HCT116 (cell line): ENCODE measurements around the gene LZIC. TPM values are rescaled to one million over a fixed set of nuclear protein-coding genes. Genes with fewer than 3 reads are reported as not detected.
A peak's percentile ranks its signal among the peaks of the same experiment; 100 is the strongest.

Source experiments
- ATAC-seq: fragments of 200-7000 bp; cut with Tn5 transposase; 2 replicates; pipeline ENCODE4 v1.9.1; 2020; ENCODE audit warnings: mild to moderate bottlenecking, moderate library complexity
- BruUV-seq: library from RNA; stranded (reverse); fragments of 400-500 nt; replicated peaks from 2 replicates; lab custom pipeline; 2021; lab: Mats Ljungman, UMichigan
- CTCF ChIA-PET: fragments of 300-600 bp; sonication (Branson Sonifier 250); formaldehyde crosslinking; loops from one replicate; lab custom pipeline; 2021; ENCODE audit warnings: antibody characterized with exemption; lab: Charles Lee
- POLR2A ChIA-PET: fragments of 300-600, 350-600 bp; sonication (Branson Sonifier 250); formaldehyde crosslinking; loops from one replicate; lab custom pipeline; 2021; ENCODE audit warnings: antibody characterized with exemption; lab: Charles Lee
- RAD21 ChIA-PET, 2 experiments: fragments of 300-600 bp; sonication (Branson Sonifier 250); formaldehyde crosslinking; loops; one replicate each; lab custom pipeline; 2023; ENCODE audit warnings: low total read pairs in 2 of 2; ENCODE audit not compliant: uncharacterized antibody in 2 of 2, unreplicated experiment in 2 of 2, low non-redundant PET in 1 of 2; lab: Charles Lee
- DNase-seq: peaks from one replicate; pipeline ENCODE4 v3.0.0-alpha.2; 2010; ENCODE audit warnings: low read depth, low spot score
- H2AFZ ChIP-seq: fragments of 200-600 bp; shearing (Covaris generic), sonication (generic); 2 replicates; pipeline ENCODE4 v1.6.1; 2017; ENCODE audit warnings: low read depth, mixed run types, mixed read lengths, antibody characterized with exemption, low read length; ENCODE audit not compliant: poor library complexity, severe bottlenecking
- H3K27ac ChIP-seq: 2 replicates; pipeline ENCODE4 v1.5.1; 2012; ENCODE audit warnings: low read depth, low read length
- H3K27me3 ChIP-seq: fragments of 200-600 bp; sonication (generic); 2 replicates; pipeline ENCODE4 v1.6.1; 2016; ENCODE audit warnings: mixed run types, low read length, mixed read lengths; ENCODE audit not compliant: insufficient read depth
- H3K36me3 ChIP-seq, 2 experiments: fragments of 200-500 bp in 1 of 2; fragments of 200-600 bp in 1 of 2; sonication (Bioruptor generic) in 1 of 2; sonication (generic) in 1 of 2; 2 replicates each; pipeline versions ENCODE4 v1.5.1 to v1.6.1; 2014 to 2016; ENCODE audit warnings: low read length in 2 of 2, inconsistent platforms in 1 of 2, mixed read lengths in 1 of 2, mixed run types in 1 of 2; ENCODE audit not compliant: insufficient read depth in 2 of 2, control insufficient read depth in 1 of 2
- H3K4me1 ChIP-seq, 2 experiments: fragments of 200-600 bp in 1 of 2; sonication (generic) in 1 of 2; 2 replicates each; pipeline versions ENCODE4 v1.5.1 to v1.6.1; 2012 to 2017; ENCODE audit warnings: low read length in 2 of 2, inconsistent platforms in 1 of 2, mild to moderate bottlenecking in 1 of 2, mixed read lengths in 1 of 2, mixed run types in 1 of 2, moderate library complexity in 1 of 2; ENCODE audit not compliant: insufficient read depth in 2 of 2, control insufficient read depth in 1 of 2
- H3K4me2 ChIP-seq: fragments of 200-600 bp; sonication (generic); 2 replicates; pipeline ENCODE4 v1.6.1; 2017; ENCODE audit warnings: mixed run types, low read length, mixed read lengths
- H3K4me3 ChIP-seq, 2 experiments: fragments of 200-600 bp in 1 of 2; sonication (generic) in 1 of 2; replicated peaks in 1 of 2; 2 replicates each; pipeline ENCODE4 v1.5.1; 2011 to 2016; ENCODE audit warnings: low read length in 2 of 2, control low read depth in 1 of 2, low read depth in 1 of 2, mild to moderate bottlenecking in 1 of 2, mixed read lengths in 1 of 2, mixed run types in 1 of 2
- H3K79me2 ChIP-seq: fragments of 200-600 bp; sonication (generic); 2 replicates; pipeline ENCODE4 v1.6.1; 2017; ENCODE audit warnings: mild to moderate bottlenecking, mixed run types, low read length, moderate library complexity, mixed read lengths; ENCODE audit not compliant: insufficient read depth
- H3K9ac ChIP-seq: fragments of 200-600 bp; sonication (generic); 2 replicates; pipeline ENCODE4 v1.6.1; 2016; ENCODE audit warnings: low read length, mixed read lengths
- H3K9me2 ChIP-seq: fragments of 200-600 bp; sonication (generic), shearing (Covaris generic); 2 replicates; pipeline ENCODE4 v1.6.1; 2017; ENCODE audit warnings: mixed run types, mild to moderate bottlenecking, moderate library complexity; ENCODE audit not compliant: insufficient read depth
- H3K9me3 ChIP-seq, 2 experiments: fragments of 200-500 bp in 1 of 2; fragments of 200-600 bp in 1 of 2; sonication (Bioruptor generic) in 1 of 2; sonication (generic) in 1 of 2; 2 replicates each; pipeline ENCODE4 v1.6.1; 2014 to 2017; ENCODE audit warnings: low read length in 2 of 2, mixed read lengths in 2 of 2, inconsistent platforms in 1 of 2, low read depth in 1 of 2, mild to moderate bottlenecking in 1 of 2, mixed run types in 1 of 2, moderate library complexity in 1 of 2; ENCODE audit not compliant: control insufficient read depth in 1 of 2, insufficient read depth in 1 of 2
- H4K20me1 ChIP-seq: fragments of 200-600 bp; sonication (generic), shearing (Covaris generic); 2 replicates; pipeline ENCODE4 v1.6.1; 2017; ENCODE audit warnings: mixed run types, mild to moderate bottlenecking, moderate library complexity; ENCODE audit not compliant: insufficient read depth
- CEBPB ChIP-seq: IDR thresholded peaks from 2 replicates; pipeline ENCODE4 v1.6.1; 2012; ENCODE audit warnings: low read depth
- EGR1 ChIP-seq: IDR thresholded peaks from 2 replicates; pipeline ENCODE4 v1.6.1; 2012; ENCODE audit warnings: low read depth
- EZH2 ChIP-seq: fragments of 200-600 bp; sonication (generic); IDR thresholded peaks from 2 replicates; pipeline ENCODE4 v1.6.1; 2017; ENCODE audit warnings: antibody characterized with exemption, mixed run types
- EZH2phosphoT487 ChIP-seq: fragments of 200-600 bp; IDR thresholded peaks from 2 replicates; pipeline ENCODE4 v1.6.1; 2018; ENCODE audit warnings: antibody characterized with exemption, borderline replicate concordance
- FOSL1 ChIP-seq: IDR thresholded peaks from 2 replicates; pipeline ENCODE4 v1.6.1; 2012; ENCODE audit warnings: low read depth
- JUND ChIP-seq: IDR thresholded peaks from 2 replicates; pipeline ENCODE4 v1.6.1; 2012
- MAX ChIP-seq: IDR thresholded peaks from 2 replicates; pipeline ENCODE4 v1.6.1; 2012
- POLR2AphosphoS5 ChIP-seq: IDR thresholded peaks from 2 replicates; pipeline ENCODE4 v1.6.1; 2011; ENCODE audit warnings: mild to moderate bottlenecking, low read depth, low read length, moderate library complexity
- REST ChIP-seq: IDR thresholded peaks from 2 replicates; pipeline ENCODE4 v1.6.1; 2012; ENCODE audit warnings: low read depth
- SIN3A ChIP-seq: IDR thresholded peaks from 2 replicates; pipeline ENCODE4 v1.6.1; 2012; ENCODE audit warnings: low read depth
- SP1 ChIP-seq: IDR thresholded peaks from 2 replicates; pipeline ENCODE4 v1.6.1; 2012; ENCODE audit warnings: low read depth
- YY1 ChIP-seq: IDR thresholded peaks from 2 replicates; pipeline ENCODE4 v1.6.1; 2011; ENCODE audit warnings: low read length, low read depth, moderate library complexity, mild to moderate bottlenecking; ENCODE audit not compliant: insufficient replicate concordance; ENCODE audit errors: extremely low read depth
- ZFX ChIP-seq: fragments of 450-650 bp; IDR thresholded peaks from 2 replicates; pipeline ENCODE4 v1.6.1; 2017
- intact Hi-C: fragments of 100-400 bp; cut with micrococcal nuclease; formaldehyde crosslinking; loops from 2 replicates; pipeline ENCODE4 v1.10.0; 2022
- total RNA-seq: library from RNA; stranded (reverse); gene quantifications from one replicate; pipeline ENCODE4 v1.2.1, GENCODE V29; 2021; ENCODE audit not compliant: unreplicated experiment
- TF ChIP-seq, protein P1 (sequence below): IDR thresholded peaks from 2 replicates; pipeline ENCODE4 v1.6.1; 2011; ENCODE audit warnings: mild to moderate bottlenecking, low read length, moderate library complexity; ENCODE audit not compliant: insufficient replicate concordance; ENCODE audit errors: extremely low read depth

The LZIC gene
- total RNA-seq, 1 experiment from 2014 or later, result 26.6 TPM

GRCh38 chr1:9887070-9887469, 56.1 kb downstream of the LZIC start:
- ChIA-PET CTCF (interaction anchor here (1.5 kb wide), 1 partner anchor 9 kb away, joined by 3 read pairs; no protein-coding TSS in a partner anchor), POLR2A (no interaction called here)

DNA sequence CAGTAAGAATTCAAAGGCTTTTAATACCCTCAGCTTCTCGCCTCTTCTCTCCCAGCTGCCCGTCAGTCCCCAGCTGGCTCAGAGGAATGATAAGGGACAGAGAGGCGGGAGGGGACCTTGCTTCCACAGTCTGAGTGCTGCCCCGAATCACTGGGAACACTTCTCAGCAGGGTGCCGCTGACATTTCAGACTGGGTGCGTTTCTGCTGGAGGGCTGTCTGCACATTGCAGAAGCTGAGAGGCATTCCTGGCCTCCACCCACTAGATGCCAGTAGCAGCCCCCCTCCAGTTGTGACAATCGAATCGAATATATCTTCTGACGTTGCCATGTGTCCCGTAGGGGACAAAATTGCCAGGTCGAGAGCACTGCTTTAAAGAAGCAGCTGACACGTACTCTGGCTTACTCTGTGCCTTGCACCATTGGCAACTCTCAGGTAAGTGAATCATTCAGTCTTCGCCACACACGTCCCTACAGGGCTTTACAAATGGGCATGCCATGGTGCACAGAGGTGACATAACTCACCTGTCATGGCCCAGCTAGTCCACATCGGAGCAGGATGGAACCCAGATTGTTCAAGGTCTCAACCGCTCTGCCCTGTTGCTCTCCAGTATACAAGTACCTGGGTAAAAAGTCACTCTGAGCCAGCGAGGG, 57.0 kb downstream of the LZIC start:
- Histone ChIP-seq H3K79me2 (no peaks in the 10 kb centered on the region), H3K4me3 (no peak overlapping the region), H3K9me2 (no peaks in the 10 kb centered on the region), H2AFZ (no peak overlapping the region), H3K36me3 (no peaks in the 10 kb centered on the region), H3K9me3 (no peaks in the 10 kb centered on the region), H4K20me1 (no peaks in the 10 kb centered on the region), H3K27me3 (no peaks in the 10 kb centered on the region), H3K27ac (no peak overlapping the region), H3K4me1 (peaks cover 36 to 62% of the 10 kb centered on the region in 2 experiments), H3K4me2 (peak overlapping the region; percentile 36), H3K9ac (no peak overlapping the region)
- DNase-seq (no peak), ATAC-seq (no peak)
- intact Hi-C loops, result no loop called here
- no TSS peak for BruUV-seq
- ChIA-PET RAD21 (no interaction called here), POLR2A (no interaction called here), CTCF (interaction anchor here (1.5 kb wide), 1 partner anchor 8 kb away, joined by 3 read pairs; no protein-coding TSS in a partner anchor)
- TF ChIP-seq SP1, result no peak
- TF ChIP-seq ZFX, result no peak
- TF ChIP-seq, protein P1, sequence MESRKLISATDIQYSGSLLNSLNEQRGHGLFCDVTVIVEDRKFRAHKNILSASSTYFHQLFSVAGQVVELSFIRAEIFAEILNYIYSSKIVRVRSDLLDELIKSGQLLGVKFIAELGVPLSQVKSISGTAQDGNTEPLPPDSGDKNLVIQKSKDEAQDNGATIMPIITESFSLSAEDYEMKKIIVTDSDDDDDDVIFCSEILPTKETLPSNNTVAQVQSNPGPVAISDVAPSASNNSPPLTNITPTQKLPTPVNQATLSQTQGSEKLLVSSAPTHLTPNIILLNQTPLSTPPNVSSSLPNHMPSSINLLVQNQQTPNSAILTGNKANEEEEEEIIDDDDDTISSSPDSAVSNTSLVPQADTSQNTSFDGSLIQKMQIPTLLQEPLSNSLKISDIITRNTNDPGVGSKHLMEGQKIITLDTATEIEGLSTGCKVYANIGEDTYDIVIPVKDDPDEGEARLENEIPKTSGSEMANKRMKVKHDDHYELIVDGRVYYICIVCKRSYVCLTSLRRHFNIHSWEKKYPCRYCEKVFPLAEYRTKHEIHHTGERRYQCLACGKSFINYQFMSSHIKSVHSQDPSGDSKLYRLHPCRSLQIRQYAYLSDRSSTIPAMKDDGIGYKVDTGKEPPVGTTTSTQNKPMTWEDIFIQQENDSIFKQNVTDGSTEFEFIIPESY, result no peak
- no peak for TF ChIP-seq JUND
- TF ChIP-seq EZH2, result no peak
- TF ChIP-seq EGR1, result no peak
- no peak for TF ChIP-seq MAX
- TF ChIP-seq FOSL1, result no peak
- no peak for TF ChIP-seq SIN3A
- TF ChIP-seq EZH2phosphoT487, result no peak
- no peak for TF ChIP-seq POLR2AphosphoS5
- no peak for TF ChIP-seq CEBPB
- TF ChIP-seq REST, result no peak
- TF ChIP-seq YY1, result no peak

More at GRCh38 chr1:9887070-9887469, 56.1 kb downstream of the LZIC start:
- H3K79me2 ChIP-seq, result no peaks in the 10 kb centered on the region
- RAD21 ChIA-PET, result no interaction called here
- no TSS peak for BruUV-seq
- no peaks in the 10 kb centered on the region for H3K36me3 ChIP-seq
- no peak overlapping the region for H3K4me3 ChIP-seq
- no peak for TF ChIP-seq CEBPB
- H3K27me3 ChIP-seq, result no peaks in the 10 kb centered on the region
- intact Hi-C loops, result no loop called here
- no peak overlapping the region for H3K9ac ChIP-seq
- H3K4me2 ChIP-seq, result no peak overlapping the region
- H2AFZ ChIP-seq, result no peak overlapping the region
- DNase-seq (no peak), ATAC-seq (no peak)
- H3K9me2 ChIP-seq, result no peaks in the 10 kb centered on the region
- H3K27ac ChIP-seq, result no peak overlapping the region
- no peaks in the 10 kb centered on the region for H4K20me1 ChIP-seq
- peaks cover 40 to 63% of the 10 kb centered on the region in 2 experiments for H3K4me1 ChIP-seq
- H3K9me3 ChIP-seq, result no peaks in the 10 kb centered on the region
